Glomerular visceral epithelial cell (primary cell): ENCODE results near the gene NME7.

Experiments
- DNase-seq: peaks from one replicate; pipeline ENCODE4 v3.0.0-alpha.2; 2016; ENCODE audit errors: extremely low spot score

The NME7 gene

DNA sequence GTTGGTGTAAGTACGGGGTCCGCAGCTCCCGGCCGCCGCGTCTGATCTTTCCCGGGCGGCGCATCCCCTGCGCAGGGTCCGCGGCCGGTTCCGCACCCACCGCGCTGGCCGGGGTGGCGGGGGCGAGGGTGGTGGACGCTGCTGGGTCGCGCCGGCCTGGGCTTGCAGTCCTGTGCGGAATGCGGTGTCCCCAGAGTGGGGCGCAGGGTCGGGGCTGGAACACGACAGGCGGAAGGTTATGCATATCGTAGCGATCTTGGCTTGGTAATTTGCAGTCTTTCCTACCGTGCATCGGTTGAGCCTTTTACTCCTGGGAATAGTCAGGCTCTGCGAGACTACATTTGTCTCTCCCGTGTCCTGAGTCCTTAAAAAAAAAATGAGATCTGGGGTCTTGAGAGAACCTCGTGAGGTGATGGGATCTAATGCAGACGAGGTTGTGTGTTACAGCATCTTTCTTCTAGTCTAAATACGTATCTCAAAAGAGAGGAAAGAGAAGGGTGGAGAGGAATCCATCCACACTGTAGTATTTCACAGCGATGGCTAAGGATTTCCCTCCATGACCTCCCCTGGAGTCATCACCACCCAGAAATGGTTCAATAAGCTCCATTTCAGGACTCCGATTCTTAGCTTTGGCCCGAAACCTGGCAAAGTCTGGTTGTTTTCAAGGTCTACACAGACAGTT, 260.5 kb downstream of the NME7 start:
- peak; percentile 26 for DNase-seq

- peak; percentile 94 for DNase-seq
These were observed 261.3 kb downstream of the NME7 start, which contains the start of gene ATP1B1 for GRCh38 chr1:169106095-169106920. Gene ATP1B1, plus strand, starts transcription at chr1:169106690. Its CDS starts 140 bp downstream, at chr1:169106830.

DNA sequence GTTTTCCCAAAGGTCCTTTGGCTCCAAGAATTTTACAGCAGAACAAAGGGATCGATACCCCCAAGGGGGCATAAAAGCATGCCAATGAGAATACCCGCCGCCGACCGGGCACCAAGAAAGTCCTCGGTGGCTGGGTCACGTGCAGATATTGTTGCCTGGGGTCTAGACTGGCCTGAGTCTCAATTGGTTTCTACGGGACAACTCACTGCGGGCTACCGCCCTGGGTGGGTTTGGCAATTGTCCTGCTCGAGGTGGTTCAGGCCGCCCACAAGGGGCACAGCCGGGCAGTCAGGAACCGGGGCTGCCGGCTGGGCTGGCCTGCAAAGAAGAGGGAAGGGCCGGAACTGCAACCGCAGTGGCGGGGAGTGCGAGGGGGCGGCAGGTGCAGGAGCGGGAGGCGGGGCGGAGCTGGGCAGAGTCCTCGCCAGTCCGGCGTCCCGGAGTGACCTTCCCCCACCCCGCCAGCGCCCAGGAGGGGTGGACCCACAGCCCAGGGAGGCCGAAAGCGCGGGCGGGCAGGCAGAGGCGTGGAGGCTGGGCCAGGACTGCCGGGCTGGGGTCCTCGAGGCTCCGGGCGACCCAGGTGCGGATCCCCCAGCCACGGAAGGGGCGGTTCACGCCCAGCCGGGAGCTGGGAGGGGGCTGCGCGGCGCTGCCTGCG, 262.0 kb downstream of the NME7 start:
- DNase-seq = peak; percentile 95

GRCh38 chr1:169105087-169105433, 262.5 kb downstream of the NME7 start:
- no peak for DNase-seq

DNA sequence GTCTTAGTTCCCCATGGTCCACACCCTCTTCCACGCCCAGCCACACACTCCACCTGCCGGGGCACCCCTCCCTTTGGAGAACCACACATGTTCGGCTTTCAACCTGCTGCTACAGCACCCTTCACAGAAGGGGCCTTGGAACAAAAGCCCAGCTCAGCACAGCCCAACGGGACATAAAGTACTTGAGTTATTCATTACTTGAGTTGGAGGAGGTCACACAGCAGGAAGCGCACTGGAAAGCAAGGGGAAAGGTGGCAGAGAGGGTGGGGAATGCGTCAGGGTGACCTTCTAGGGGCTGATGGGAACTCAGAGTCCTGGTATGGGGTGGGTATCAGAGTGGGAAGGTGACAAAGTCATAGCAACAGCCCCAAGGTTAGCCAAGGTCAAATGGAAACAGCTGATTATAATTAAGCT, 264.1 kb downstream of the NME7 start:
- DNase-seq = no peak

DNA sequence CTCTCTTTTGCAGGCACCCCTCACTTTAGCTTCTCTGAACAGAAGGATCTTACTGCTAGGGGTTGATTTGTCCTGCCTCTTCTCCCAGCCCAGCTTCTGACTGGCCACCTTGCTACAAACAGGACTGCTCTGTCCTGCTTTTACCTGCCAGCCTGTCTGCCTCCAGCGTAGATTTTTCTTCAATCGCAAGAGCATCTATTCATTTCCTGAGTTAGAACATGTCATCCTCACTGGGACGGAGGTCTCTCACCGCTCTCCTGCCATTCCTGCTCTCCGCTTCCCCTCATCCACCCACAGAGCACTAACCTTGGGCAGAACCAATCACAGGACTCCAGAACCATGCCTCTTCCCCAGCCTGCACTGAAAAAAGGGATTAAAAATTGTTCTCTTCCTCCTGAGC, 264.6 kb downstream of the NME7 start:
- no peak for DNase-seq

DNA sequence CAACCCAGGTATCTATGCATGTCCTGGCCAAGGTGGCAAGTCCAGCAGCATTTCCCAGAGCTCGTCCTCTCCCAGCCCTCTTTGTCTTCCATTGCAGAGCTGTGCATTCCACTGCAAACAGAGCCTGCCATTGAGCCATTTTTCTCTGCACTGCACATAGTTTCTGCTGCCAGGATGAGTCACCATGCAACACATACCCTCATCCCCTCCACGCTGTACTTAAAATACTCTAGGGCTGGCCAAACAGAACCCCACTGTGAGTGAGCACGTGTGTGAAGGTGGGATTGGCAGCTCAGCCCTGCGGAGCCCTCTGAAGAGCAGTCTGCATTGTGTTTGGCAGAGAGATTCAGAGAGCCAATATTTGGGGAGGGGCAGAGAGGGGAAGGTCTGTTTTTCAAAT, 265.0 kb downstream of the NME7 start:
- peak; percentile 71 for DNase-seq

DNA sequence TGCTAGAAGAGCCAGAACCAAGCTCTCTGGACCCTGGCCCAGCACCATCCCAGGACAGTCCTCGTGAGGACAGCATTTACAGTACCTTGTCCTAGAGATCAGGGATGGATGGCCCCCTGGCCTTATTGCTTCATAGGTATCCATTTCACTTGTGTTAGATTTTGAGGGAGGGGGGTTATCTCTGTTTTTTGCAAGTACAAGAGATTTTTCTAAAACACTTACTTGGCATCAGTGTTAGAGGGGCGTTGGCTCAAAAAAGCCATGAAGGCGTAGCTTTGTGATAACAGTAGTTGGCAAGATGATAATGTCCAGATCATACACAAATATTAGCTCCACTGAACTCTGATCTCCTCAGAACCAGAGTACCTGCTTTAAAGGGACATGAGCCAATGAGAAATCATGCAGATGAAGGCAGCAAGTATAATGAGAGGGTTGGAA, 266.9 kb downstream of the NME7 start:
- DNase-seq = no peak

DNA sequence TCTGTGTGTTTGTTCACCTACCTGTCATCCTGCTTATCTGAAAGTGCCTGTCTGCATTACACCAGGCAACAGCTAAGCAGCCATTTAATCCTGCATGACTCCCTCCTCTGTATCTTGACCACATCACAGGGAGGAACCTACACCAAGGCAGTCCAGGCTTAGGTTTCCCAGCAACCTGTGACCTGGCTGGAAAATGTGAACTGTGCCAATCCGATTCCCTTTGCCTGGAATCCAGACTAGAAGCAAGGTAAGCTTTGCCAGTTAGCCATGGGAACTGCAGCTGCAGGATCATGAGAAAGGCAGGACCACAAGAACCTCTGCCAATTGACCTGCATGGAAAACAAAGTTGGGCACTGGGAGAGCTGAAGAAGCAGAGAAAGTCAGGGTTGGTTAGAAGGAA, 267.4 kb downstream of the NME7 start:
- DNase-seq = no peak

GRCh38 chr1:169099561-169099960, 268.0 kb downstream of the NME7 start:
- peak; percentile 38 for DNase-seq

DNA sequence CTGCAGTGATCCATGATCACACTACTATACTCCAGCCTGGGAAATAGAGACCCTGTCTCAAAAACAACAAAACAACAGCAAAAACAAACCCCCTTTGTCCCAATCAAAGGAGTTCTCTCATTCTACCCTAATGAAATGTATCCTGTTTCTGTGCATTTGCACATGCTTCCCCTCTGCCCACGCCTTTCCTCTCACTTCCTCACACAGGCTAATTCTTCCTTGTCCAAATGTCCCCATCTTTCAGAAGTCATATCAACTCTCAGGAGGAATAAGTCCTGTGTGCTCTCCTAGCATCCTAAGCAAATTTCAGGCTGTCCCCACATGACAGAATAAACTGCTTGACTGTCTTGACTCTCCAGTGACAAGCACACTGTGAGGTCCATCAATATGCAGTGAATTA, 269.2 kb downstream of the NME7 start:
- DNase-seq = no peak

DNA sequence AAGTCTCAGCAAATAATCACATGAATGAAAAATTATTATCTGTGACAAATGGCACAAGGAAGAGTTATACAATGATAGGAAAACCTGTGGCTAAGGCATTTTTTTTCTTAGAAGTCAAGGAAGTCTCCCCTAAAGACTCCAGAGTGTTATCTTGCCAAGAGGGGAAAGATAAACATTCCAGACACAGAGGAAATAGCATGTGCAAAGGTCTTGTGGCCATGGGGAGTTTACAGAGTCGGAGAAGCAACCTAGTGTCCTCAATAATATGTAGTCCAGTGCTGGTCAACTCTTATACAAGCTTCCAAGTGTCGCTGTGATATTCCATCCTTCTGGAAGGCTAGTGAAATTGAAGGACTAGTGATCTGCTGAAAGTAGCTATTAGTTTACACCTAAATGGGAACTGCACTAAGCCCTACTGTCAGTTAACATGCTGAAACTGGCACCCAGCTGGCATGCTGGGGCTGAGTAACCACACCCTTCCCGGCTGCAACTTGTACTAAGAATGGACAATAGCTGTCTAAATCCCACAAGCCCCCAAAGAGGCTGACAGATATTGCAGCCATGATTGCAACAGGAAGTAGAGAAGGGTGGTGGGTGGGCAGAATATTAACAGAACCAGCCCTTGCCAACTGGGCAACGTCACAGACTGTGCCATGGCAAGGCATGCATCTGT, 272.6 kb downstream of the NME7 start:
- no peak for DNase-seq

DNA sequence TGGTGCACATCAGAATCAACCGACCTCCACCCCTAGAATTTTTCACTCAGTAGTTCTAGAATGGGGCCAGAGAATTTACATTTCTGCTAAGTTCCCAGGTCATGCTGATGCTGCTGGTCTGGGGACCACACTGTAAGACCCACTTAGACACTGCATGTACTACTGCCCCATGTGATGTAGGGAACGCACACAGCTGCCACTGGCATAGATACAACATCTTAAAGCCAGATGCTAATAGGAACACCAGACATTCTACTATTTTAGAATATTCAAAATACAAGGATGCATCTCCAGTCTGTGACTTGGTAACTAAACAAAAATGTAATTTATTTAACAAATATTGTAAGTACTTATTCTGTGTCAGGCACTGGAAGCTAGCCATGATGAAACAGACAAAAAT, 275.2 kb downstream of the NME7 start:
- no peak for DNase-seq

DNA sequence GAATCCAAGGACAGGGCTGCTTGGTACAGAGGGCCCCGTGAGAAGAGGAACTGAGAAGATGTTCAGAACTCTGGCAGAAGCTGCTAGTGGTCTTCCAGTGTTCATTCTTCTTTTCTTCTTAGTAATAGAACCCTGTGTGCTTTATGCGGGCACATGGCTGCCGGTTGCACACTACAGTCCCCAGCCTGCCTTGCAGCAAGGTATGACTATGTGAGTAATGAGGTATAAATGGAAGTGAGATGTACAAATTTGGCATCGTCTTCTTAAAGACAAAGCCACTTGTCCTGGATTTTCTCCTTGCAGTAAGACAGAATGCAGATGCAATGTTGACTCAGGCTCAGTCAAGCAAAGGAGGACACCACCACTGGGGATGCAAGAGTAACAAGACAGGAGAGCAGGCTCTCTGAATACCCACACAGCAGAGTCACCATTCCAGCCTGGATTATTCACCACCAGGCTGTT, 276.1 kb downstream of the NME7 start:
- peak; percentile 76 for DNase-seq

DNA sequence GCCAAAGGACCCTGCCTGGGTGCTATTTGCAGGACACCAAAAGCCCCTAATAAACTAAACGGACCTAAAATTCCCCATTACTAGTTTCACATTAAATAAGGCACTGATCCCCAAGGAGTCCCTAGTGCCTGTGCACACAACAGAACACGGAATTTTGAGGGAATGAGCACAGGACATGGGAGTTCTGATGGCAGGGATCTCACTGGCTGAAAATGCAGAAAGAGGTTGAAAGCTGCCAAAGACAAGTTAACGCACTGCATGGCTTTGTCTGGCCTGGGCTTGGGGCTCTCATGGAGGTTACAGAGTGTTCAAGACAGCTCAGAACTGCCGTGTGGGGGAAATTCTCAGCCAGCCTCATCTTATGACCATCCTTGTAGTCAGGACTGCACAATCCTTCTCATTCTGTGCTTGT, 276.7 kb downstream of the NME7 start:
- DNase-seq = no peak

DNA sequence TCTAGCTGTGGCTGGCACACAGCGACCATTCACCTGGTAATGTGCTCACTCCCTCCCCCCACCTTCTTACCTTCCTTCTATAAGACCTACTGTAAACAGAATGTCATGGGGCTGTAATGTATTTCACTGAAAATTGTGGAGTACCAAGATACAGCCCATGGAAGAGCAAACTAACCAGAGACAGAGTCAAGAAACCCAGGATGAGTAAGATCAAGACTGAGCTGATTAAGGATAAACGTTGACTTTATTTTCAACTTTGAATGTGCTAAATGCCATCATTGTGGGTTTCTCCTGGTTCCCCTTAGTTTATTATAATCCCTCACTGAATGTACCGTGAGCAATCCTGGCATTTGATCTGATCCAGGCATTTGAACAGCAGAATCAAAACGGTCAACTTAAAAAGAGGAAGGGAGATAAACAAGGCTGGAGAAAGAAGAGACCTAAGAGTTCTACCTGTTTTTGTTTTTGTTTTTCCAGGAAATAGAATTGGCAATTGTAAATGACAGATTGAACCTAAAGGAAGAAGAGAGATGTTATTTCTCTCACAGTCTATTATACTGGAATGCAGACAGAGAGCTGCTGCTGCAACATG, 277.2 kb downstream of the NME7 start:
- DNase-seq = no peak

- DNase-seq = no peak
These were observed 277.8 kb downstream of the NME7 start for GRCh38 chr1:169089776-169090175.

- no peak for DNase-seq
These were observed 279.7 kb downstream of the NME7 start for GRCh38 chr1:169087876-169088275.

DNA sequence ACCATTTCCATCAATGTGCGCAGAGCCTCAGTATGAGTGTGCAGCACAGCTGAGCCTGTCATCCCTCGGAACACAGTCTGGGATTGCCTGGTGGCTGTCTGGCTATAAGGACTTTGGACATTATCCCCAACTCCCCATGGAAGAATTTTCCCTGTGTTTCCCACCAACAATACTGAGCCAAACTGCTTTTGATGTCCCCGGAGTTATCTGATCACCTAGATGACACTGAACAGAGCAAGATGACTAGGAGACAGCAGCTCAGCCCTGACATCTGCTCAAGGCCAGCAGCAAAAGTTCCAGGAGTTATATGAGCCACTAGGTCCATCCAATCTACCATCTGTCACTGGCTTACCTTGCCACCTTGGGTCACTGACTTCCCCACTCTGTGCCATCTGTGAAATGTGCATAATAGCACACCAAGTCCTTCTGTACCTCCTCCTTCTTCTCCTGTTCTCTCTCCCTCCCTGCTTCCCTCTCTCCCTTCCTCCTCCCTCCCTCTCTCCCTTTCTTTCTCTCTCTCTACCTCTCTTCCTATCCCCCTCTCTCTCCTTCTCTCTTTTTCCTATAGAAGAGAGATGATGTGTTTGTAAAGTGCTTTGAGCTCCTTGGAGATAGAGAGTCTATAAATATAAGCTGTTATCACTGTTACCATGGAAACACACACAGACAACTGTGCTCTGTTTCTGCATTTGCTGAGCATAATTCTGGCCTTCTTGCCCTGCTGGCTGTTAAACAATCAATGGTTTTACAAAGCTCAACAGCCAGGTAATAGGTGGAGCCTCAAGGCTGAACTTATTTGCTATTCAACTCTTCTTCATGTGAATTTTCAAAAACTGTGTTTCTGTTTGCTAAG, 280.8 kb downstream of the NME7 start:
- DNase-seq = no peak

GRCh38 chr1:169085911-169086310, 281.7 kb downstream of the NME7 start:
- no peak for DNase-seq
